K562 (cell line): ENCODE measurements around the gene CEMIP. TPM values are rescaled to one million over a fixed set of nuclear protein-coding genes. Genes with fewer than 3 reads are reported as not detected.

Experiments used
- ATAC-seq: fragments of 200-7000 bp; cut with Tn5 transposase; 3 replicates; pipeline ENCODE4 v1.9.1; 2020; ENCODE audit warnings: moderate library complexity
- BruUV-seq: library from RNA; stranded (reverse); fragments of 400-500 nt; replicated peaks from 2 replicates; lab custom pipeline; 2021; lab: Mats Ljungman, UMichigan
- CTCF ChIA-PET: fragments of 300-600 bp; formaldehyde crosslinking; extraction: SDS; loops from one replicate; lab custom pipeline; 2021; ENCODE audit warnings: low intra/inter-chr PET ratio; lab: Yijun Ruan, JAX
- POLR2A ChIA-PET: fragments of 300-600, 350-650 bp; sonication (Branson Sonifier 250); formaldehyde crosslinking; extraction: SDS; loops from one replicate; lab custom pipeline; 2021; ENCODE audit warnings: antibody characterized with exemption, inconsistent platforms; lab: Yijun Ruan, JAX
- DNase-seq, 4 experiments: peaks; one replicate each; pipeline versions ENCODE4 v3.0.0 to v3.0.0-alpha.2; 2011 to 2018; ENCODE audit warnings: low spot score in 3 of 4, mixed read lengths in 3 of 4; ENCODE audit errors: extremely low read depth in 1 of 4
- FAIRE-seq: peaks from 2 replicates; lab custom pipeline; 2011; peaks lifted over from hg19 to GRCh38; lab: Jason Lieb, UNC
- H2AFZ ChIP-seq: 2 replicates; pipeline ENCODE4 v1.6.0; 2011; ENCODE audit warnings: low read depth, low read length, control low read depth, inconsistent platforms
- H3K27ac ChIP-seq: fragments of 200-600 bp; 3 replicates; pipeline ENCODE4 v1.8.0; 2011; ENCODE audit warnings: low read depth, mild to moderate bottlenecking, control low read depth, inconsistent platforms, low read length, moderate library complexity, mixed read lengths; ENCODE audit errors: extremely low read depth
- H3K27me3 ChIP-seq, 2 experiments: fragments of 300-600 bp in 1 of 2; 2 replicates in 1 of 2; 3 replicates in 1 of 2; pipeline versions ENCODE4 v1.6.0 to v1.8.0; 2011; ENCODE audit warnings: inconsistent platforms in 2 of 2, low read length in 2 of 2, mild to moderate bottlenecking in 1 of 2, mixed read lengths in 1 of 2, moderate library complexity in 1 of 2; ENCODE audit not compliant: control insufficient read depth in 2 of 2, insufficient read depth in 2 of 2
- H3K36me3 ChIP-seq: fragments of 300-600 bp; 3 replicates; pipeline ENCODE4 v1.8.0; 2011; ENCODE audit warnings: mild to moderate bottlenecking, low read length, inconsistent platforms; ENCODE audit not compliant: control insufficient read depth, insufficient read depth
- H3K4me1 ChIP-seq, 2 experiments: fragments of 200-600 bp in 1 of 2; replicated peaks in 1 of 2; 2 replicates in 1 of 2; 3 replicates in 1 of 2; pipeline versions ENCODE4 v1.5.1 to v1.8.0; 2011; ENCODE audit warnings: inconsistent platforms in 2 of 2, low read length in 2 of 2, mild to moderate bottlenecking in 1 of 2, mixed read lengths in 1 of 2, moderate library complexity in 1 of 2; ENCODE audit not compliant: control insufficient read depth in 2 of 2, insufficient read depth in 2 of 2
- H3K4me2 ChIP-seq: 2 replicates; pipeline ENCODE4 v1.6.1; 2011; ENCODE audit warnings: low read length, control low read depth, inconsistent platforms, mixed read lengths; ENCODE audit not compliant: insufficient read depth
- H3K4me3 ChIP-seq: fragments of 200-600 bp; sonication (generic), shearing (Covaris generic); 2 replicates; pipeline ENCODE4 v1.5.1; 2016; ENCODE audit warnings: control low read depth, inconsistent platforms
- H3K79me2 ChIP-seq: fragments of 200-600 bp; 3 replicates; pipeline ENCODE4 v1.8.0; 2011; ENCODE audit warnings: low read length, inconsistent platforms; ENCODE audit not compliant: control insufficient read depth, insufficient read depth
- H3K9ac ChIP-seq, 2 experiments: 2 replicates each; pipeline versions ENCODE4 v1.6.0 to v1.6.1; 2011; ENCODE audit warnings: low read depth in 2 of 2, low read length in 2 of 2, control low read depth in 1 of 2, inconsistent platforms in 1 of 2, mild to moderate bottlenecking in 1 of 2, mixed read lengths in 1 of 2; ENCODE audit not compliant: insufficient read depth in 1 of 2
- H3K9me1 ChIP-seq: one replicate; pipeline ENCODE4 v1.6.0; 2011; ENCODE audit warnings: inconsistent platforms, mild to moderate bottlenecking, low read length, moderate library complexity; ENCODE audit not compliant: control insufficient read depth, insufficient read depth
- H3K9me3 ChIP-seq: replicated peaks from 2 replicates; pipeline ENCODE4 v1.5.1; 2011; ENCODE audit warnings: low read depth, low read length, inconsistent platforms; ENCODE audit not compliant: control insufficient read depth, insufficient read depth
- H4K20me1 ChIP-seq: replicated peaks from 2 replicates; pipeline ENCODE4 v1.6.1; 2011; ENCODE audit warnings: low read length, inconsistent platforms, mixed read lengths; ENCODE audit not compliant: control insufficient read depth, insufficient read depth
- CBX2 ChIP-seq: fragments of 200-600 bp; sonication (generic); IDR thresholded peaks from one replicate; pipeline ENCODE4 v1.6.1; 2012; ENCODE audit warnings: mild to moderate bottlenecking, low read length, inconsistent platforms; ENCODE audit not compliant: insufficient read depth, poor library complexity, severe bottlenecking
- CBX5 ChIP-seq: IDR thresholded peaks from 2 replicates; pipeline ENCODE4 v1.6.1; 2014; ENCODE audit warnings: low read depth, borderline replicate concordance
- EGR1 ChIP-seq: fragments of 450-650 bp; conservative IDR thresholded peaks from 2 replicates; pipeline ENCODE4 v1.6.1; 2017; ENCODE audit warnings: mild to moderate bottlenecking
- EHMT2 ChIP-seq: fragments of 450-650 bp; IDR thresholded peaks from 2 replicates; pipeline ENCODE4 v1.6.1; 2018; ENCODE audit warnings: antibody characterized with exemption
- HNRNPH1 ChIP-seq: fragments of 200-400 bp; formaldehyde crosslinking; optimal IDR thresholded peaks from 2 replicates; pipeline ENCODE3; 2017; ENCODE audit warnings: low read depth, mild to moderate bottlenecking, low read length, moderate library complexity
- NFIX ChIP-seq: fragments of 250-450 bp; sonication (Bioruptor Pico); IDR thresholded peaks from 2 replicates; pipeline ENCODE4 v1.4.0; 2020; ENCODE audit warnings: low read depth, mild to moderate bottlenecking, moderate library complexity
- PTRF ChIP-seq: fragments of 450-650 bp; IDR thresholded peaks from 2 replicates; pipeline ENCODE4 v1.6.1; 2016; ENCODE audit warnings: mild to moderate bottlenecking, missing genetic modification characterization, missing compliant biosample characterization
- PTTG1 ChIP-seq: fragments of 450-650 bp; IDR thresholded peaks from 2 replicates; pipeline ENCODE4 v1.6.1; 2016; ENCODE audit warnings: low read depth, mild to moderate bottlenecking, missing genetic modification characterization, missing compliant biosample characterization
- RB1 ChIP-seq: fragments of 450-650 bp; IDR thresholded peaks from 2 replicates; pipeline ENCODE4 v1.6.1; 2017; ENCODE audit warnings: low read depth, mild to moderate bottlenecking
- RFX7 ChIP-seq: fragments of 250-450 bp; sonication (Bioruptor Pico); IDR thresholded peaks from 2 replicates; pipeline ENCODE4 v1.5.1; 2021; ENCODE audit warnings: mild to moderate bottlenecking
- USF2 ChIP-seq: sonication (generic); formaldehyde crosslinking; IDR thresholded peaks from 2 replicates; pipeline ENCODE4 v1.5.0; 2020; ENCODE audit warnings: missing genetic modification reagents
- ZNF175 ChIP-seq: fragments of 200-800 bp; sonication (Bioruptor generic); IDR thresholded peaks from 2 replicates; pipeline ENCODE4 v1.6.1; 2016; ENCODE audit warnings: low read depth, mild to moderate bottlenecking, missing genetic modification characterization, missing compliant biosample characterization
- ZNF507 ChIP-seq: conservative IDR thresholded peaks from 2 replicates; pipeline ENCODE4 v1.6.1; 2017; ENCODE audit warnings: missing genetic modification characterization, missing compliant biosample characterization
- ZNF695 ChIP-seq: fragments of 450-650 bp; formaldehyde crosslinking; IDR thresholded peaks from 2 replicates; pipeline ENCODE4 v1.4.0; 2020; ENCODE audit warnings: mild to moderate bottlenecking, moderate library complexity
- ZNF717 ChIP-seq: fragments of 250-450 bp; sonication (Bioruptor Pico); IDR thresholded peaks from 2 replicates; pipeline ENCODE4 v1.5.0; 2021
- WGBS: fragments of 100-300 bp; shearing (Covaris generic); methylation state at CpG from one replicate; pipeline ENCODE4 v1.1.6; 2016; ENCODE audit warnings: low coverage, mixed read lengths; ENCODE audit not compliant: insufficient coverage; ENCODE audit errors: missing lambda C conversion rate; 5-methylcytosine and 5-hydroxymethylcytosine counted together
- in situ Hi-C: fragments of 300-500 bp; cut with MboI; formaldehyde crosslinking; loops from 4 replicates; pipeline ENCODE4 v1.15.0; 2018; ENCODE audit warnings: inconsistent platforms, mixed read lengths
- intact Hi-C: fragments of 100-400 bp; cut with micrococcal nuclease; formaldehyde crosslinking; loops from 2 replicates; pipeline ENCODE4 v1.14.2; 2022
- polyA plus RNA-seq, 8 experiments: library from polyadenylated mRNA; depleted of rRNA in 4 of 8; stranded (reverse) in 5 of 8; unstranded in 3 of 8; fragments of >200 nt; fragmentation: Nextera tagmentation in 2 of 8; fragmentation: Illumina TruSeq in 1 of 8; extraction: Ambion mirVana in 2 of 8; extraction: Trizol in 1 of 8; gene quantifications; 2 replicates each; pipeline versions ENCODE4 v1.2.1 to v1.2.3, GENCODE V29; 2011 to 2014; ENCODE audit warnings: inconsistent platforms in 1 of 8, missing spikeins in 1 of 8
- total RNA-seq, 7 experiments: library from RNA; depleted of rRNA in 6 of 7; stranded (reverse); fragments of >200 nt in 6 of 7; fragmentation: Illumina TruSeq in 2 of 7; extraction: Trizol in 2 of 7; gene quantifications; 2 replicates each; pipeline versions ENCODE4 v1.2.1 to v1.2.3, GENCODE V29; 2011 to 2021; ENCODE audit warnings: low replicate concordance in 1 of 7
- TF ChIP-seq, protein P1 (sequence below): IDR thresholded peaks from 2 replicates; pipeline ENCODE4 v1.6.1; 2011; ENCODE audit warnings: borderline replicate concordance, low read depth, mild to moderate bottlenecking, moderate library complexity, low read length; ENCODE audit not compliant: insufficient read depth, poor library complexity, severe bottlenecking

Gene CEMIP
- total and polyA plus RNA-seq, 9 of the 15 experiments (the other 6 are each of a cell fraction or from before 2014, with no cell fraction given) = 0.33 TPM; not detected in 8

DNA sequence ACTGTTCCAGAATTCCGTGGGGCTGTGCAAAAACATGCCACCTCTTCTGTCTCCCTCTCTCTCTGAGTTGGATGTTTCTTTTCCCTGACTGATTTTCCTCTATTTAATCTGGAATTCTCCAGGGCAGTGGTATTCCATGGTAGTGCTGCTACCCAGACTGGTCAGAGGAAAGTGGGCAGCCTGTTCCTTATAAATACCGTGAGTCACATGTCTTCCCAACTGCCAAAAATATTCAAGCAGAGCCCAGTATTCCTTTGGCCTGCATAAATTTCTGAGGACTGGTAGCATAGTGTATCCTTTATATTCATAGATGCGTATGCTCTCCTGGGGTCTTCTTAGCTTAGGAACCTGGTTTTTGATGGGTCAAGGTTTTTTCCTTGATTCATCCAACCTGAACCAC, 40.9 kb downstream of the CEMIP start:
- CTCF ChIA-PET = no interaction called here
- POLR2A ChIA-PET = no interaction called here
- Histone ChIP-seq H4K20me1 (no peaks in the 10 kb centered on the region), H3K4me3 (no peak overlapping the region), H3K4me1 (no peaks in the 10 kb centered on the region), H3K9me1 (no peaks in the 10 kb centered on the region), H3K9me3 (no peaks in the 10 kb centered on the region), H2AFZ (no peak overlapping the region), H3K27me3 (peaks cover 0 to 8% of the 10 kb centered on the region in 2 experiments; a peak in 3 of 5 replicates), H3K36me3 (no peaks in the 10 kb centered on the region), H3K4me2 (no peak overlapping the region), H3K79me2 (no peaks in the 10 kb centered on the region), H3K27ac (no peak overlapping the region), H3K9ac (no peak overlapping the region)
- no peak for FAIRE-seq
- intact Hi-C loops = no loop called here
- ATAC-seq = no peak
- BruUV-seq = no TSS peak
- no peak for TF ChIP-seq ZNF717
- no peak for TF ChIP-seq RFX7
- TF ChIP-seq PTRF (tag) = no peak
- no peak for TF ChIP-seq CBX2
- TF ChIP-seq EHMT2 = no peak
- DNase-seq = no peak
- 0% methylated on average over 3 of the region's 3 CpGs for WGBS
- in situ Hi-C loops = no loop called here

DNA sequence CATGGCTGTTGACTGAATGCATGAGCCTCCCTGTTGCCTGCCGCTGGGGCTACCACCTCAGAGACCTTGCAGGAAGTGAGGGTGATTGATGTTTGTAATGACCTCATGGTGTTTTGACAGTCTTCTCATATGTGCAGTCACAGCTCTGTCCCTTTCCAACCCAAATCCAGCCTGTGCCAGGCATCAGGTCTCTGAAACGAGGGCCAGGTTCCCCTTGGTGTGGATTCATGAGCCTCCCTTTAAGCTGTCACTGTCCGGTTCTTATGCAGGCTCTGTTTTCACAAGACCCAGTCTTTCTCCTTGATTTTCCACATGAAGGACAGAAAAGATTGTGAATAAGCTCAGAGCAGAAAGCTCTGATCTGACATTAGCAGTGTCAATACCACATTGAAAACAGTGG, 43.1 kb downstream of the CEMIP start:
- BruUV-seq = no TSS peak
- CTCF ChIA-PET = no interaction called here
- in situ Hi-C loops = no loop called here
- TF ChIP-seq, protein P1, sequence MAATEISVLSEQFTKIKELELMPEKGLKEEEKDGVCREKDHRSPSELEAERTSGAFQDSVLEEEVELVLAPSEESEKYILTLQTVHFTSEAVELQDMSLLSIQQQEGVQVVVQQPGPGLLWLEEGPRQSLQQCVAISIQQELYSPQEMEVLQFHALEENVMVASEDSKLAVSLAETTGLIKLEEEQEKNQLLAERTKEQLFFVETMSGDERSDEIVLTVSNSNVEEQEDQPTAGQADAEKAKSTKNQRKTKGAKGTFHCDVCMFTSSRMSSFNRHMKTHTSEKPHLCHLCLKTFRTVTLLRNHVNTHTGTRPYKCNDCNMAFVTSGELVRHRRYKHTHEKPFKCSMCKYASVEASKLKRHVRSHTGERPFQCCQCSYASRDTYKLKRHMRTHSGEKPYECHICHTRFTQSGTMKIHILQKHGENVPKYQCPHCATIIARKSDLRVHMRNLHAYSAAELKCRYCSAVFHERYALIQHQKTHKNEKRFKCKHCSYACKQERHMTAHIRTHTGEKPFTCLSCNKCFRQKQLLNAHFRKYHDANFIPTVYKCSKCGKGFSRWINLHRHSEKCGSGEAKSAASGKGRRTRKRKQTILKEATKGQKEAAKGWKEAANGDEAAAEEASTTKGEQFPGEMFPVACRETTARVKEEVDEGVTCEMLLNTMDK = no peak
- TF ChIP-seq HNRNPH1 (no peak), NFIX (CRISPR knock-in tag) (no peak), ZNF175 (CRISPR knock-in tag) (no peak), PTTG1 (no peak), CBX5 (no peak), ZNF695 (CRISPR knock-in tag) (no peak), EGR1 (no peak), RB1 (no peak), ZNF507 (tag) (no peak), USF2 (CRISPR knock-in tag) (no peak)

More for the DNA sequence above, 43.1 kb downstream of the CEMIP start:
- no peaks in the 10 kb centered on the region for H3K9me1 ChIP-seq
- DNase-seq = no peak
- no peaks in the 10 kb centered on the region; a peak in 1 of 5 replicates for H3K27me3 ChIP-seq
- no peaks in the 10 kb centered on the region for H3K79me2 ChIP-seq
- WGBS = 0% methylated on average over 3 of the region's 3 CpGs
- no peak overlapping the region for H3K27ac ChIP-seq
- intact Hi-C loops = no loop called here
- H3K4me1 ChIP-seq = no peaks in the 10 kb centered on the region
- no peaks in the 10 kb centered on the region for H3K9me3 ChIP-seq
- H3K4me3 ChIP-seq = no peak overlapping the region
- POLR2A ChIA-PET = interaction anchor here (0.5 to 0.7 kb wide), 3 partner anchors 11 to 1137 kb away, joined by 3 read pairs; no protein-coding TSS in a partner anchor
- no peak overlapping the region for H2AFZ ChIP-seq
- no peak for ATAC-seq
- H4K20me1 ChIP-seq = no peaks in the 10 kb centered on the region
- no peak overlapping the region for H3K4me2 ChIP-seq
- FAIRE-seq = no peak
- H3K36me3 ChIP-seq = no peaks in the 10 kb centered on the region
- no peak overlapping the region for H3K9ac ChIP-seq
